Panc1 (cell line): ENCODE measurements around the gene FFAR3. TPM values are rescaled to one million over a fixed set of nuclear protein-coding genes. Genes with fewer than 3 reads are reported as not detected.

Experiments
- ATAC-seq: fragments of 200-7000 bp; cut with Tn5 transposase; 2 replicates; pipeline ENCODE4 v1.9.1; 2020; ENCODE audit warnings: mild to moderate bottlenecking, moderate library complexity
- BruUV-seq: library from RNA; stranded (reverse); fragments of 400-500 nt; replicated peaks from 2 replicates; lab custom pipeline; 2021; lab: Mats Ljungman, UMichigan
- CTCF ChIA-PET: fragments of 300-600 bp; sonication (Branson Sonifier 250); formaldehyde crosslinking; loops from one replicate; lab custom pipeline; 2022; ENCODE audit warnings: antibody characterized with exemption; lab: Charles Lee
- POLR2A ChIA-PET: fragments of 300-600 bp; sonication (Branson Sonifier 250); formaldehyde crosslinking; loops from one replicate; lab custom pipeline; 2022; ENCODE audit warnings: antibody characterized with exemption; lab: Charles Lee
- DNase-seq: peaks from one replicate; pipeline ENCODE4 v3.0.0-alpha.2; 2010; ENCODE audit warnings: low read depth, low spot score
- H3K27ac ChIP-seq: 2 replicates; pipeline ENCODE4 v1.5.1; 2011; ENCODE audit warnings: mild to moderate bottlenecking, low read length, inconsistent platforms
- H3K27me3 ChIP-seq: fragments of 200-500 bp; sonication (Bioruptor generic); 2 replicates; pipeline ENCODE4 v1.6.0; 2014; ENCODE audit warnings: low read length, inconsistent platforms; ENCODE audit not compliant: control insufficient read depth, insufficient read depth
- H3K36me3 ChIP-seq: fragments of 200-500 bp; sonication (Bioruptor generic); 2 replicates; pipeline ENCODE4 v1.5.1; 2014; ENCODE audit warnings: inconsistent platforms, mild to moderate bottlenecking, low read length, moderate library complexity; ENCODE audit not compliant: control insufficient read depth, insufficient read depth
- H3K4me1 ChIP-seq: 2 replicates; pipeline ENCODE4 v1.5.1; 2011; ENCODE audit warnings: inconsistent platforms, mild to moderate bottlenecking, low read length, moderate library complexity; ENCODE audit not compliant: control insufficient read depth, insufficient read depth
- H3K4me3 ChIP-seq, 2 experiments: 2 replicates each; pipeline ENCODE4 v1.5.1; 2011 to 2012; ENCODE audit warnings: low read depth in 2 of 2, low read length in 2 of 2, mild to moderate bottlenecking in 2 of 2, inconsistent platforms in 1 of 2, moderate library complexity in 1 of 2
- H3K9me3 ChIP-seq: fragments of 200-500 bp; sonication (Bioruptor generic); 2 replicates; pipeline ENCODE4 v1.5.1; 2014; ENCODE audit warnings: low read depth, mild to moderate bottlenecking, inconsistent platforms, low read length, moderate library complexity; ENCODE audit not compliant: control insufficient read depth, insufficient read depth
- CTCF ChIP-seq: fragments of 450-650 bp; IDR thresholded peaks from 2 replicates; pipeline ENCODE4 v1.5.1; 2017; ENCODE audit warnings: mild to moderate bottlenecking
- POLR2AphosphoS5 ChIP-seq: IDR thresholded peaks from 2 replicates; pipeline ENCODE4 v1.6.1; 2012; ENCODE audit warnings: mild to moderate bottlenecking, low read depth, low read length, moderate library complexity
- REST ChIP-seq, 2 experiments: IDR thresholded peaks; 2 replicates each; pipeline ENCODE4 v1.6.1; 2011 to 2012; ENCODE audit warnings: low read depth in 2 of 2, control low read depth in 1 of 2, low read length in 1 of 2, mild to moderate bottlenecking in 1 of 2, moderate library complexity in 1 of 2; ENCODE audit not compliant: insufficient read depth in 1 of 2
- SIN3A ChIP-seq: IDR thresholded peaks from 2 replicates; pipeline ENCODE4 v1.6.1; 2012; ENCODE audit warnings: low read depth, mild to moderate bottlenecking, low read length, moderate library complexity, borderline replicate concordance; ENCODE audit not compliant: insufficient read depth
- TCF7L2 ChIP-seq: IDR thresholded peaks from 2 replicates; pipeline ENCODE4 v1.6.1; 2011; ENCODE audit warnings: mild to moderate bottlenecking, low read depth, low read length, inconsistent platforms
- in situ Hi-C: cut with HindIII; loops from 2 replicates; pipeline ENCODE4 v1.10.0; 2016; ENCODE audit warnings: low sequenced_read_pairs, low pct_unique_long_range_greater_than_20kb
- intact Hi-C: fragments of 100-400 bp; cut with micrococcal nuclease; formaldehyde crosslinking; loops from one replicate; pipeline ENCODE4 v1.10.0; 2022; ENCODE audit not compliant: unreplicated experiment
- microRNA-seq: library from miRNA; unstranded; fragments of <30 nt; microRNA quantifications from one replicate; pipeline ENCODE4 v1.1.0, GENCODE V29; 2020; ENCODE audit not compliant: unreplicated experiment
- total RNA-seq: library from RNA; stranded (reverse); gene quantifications from one replicate; pipeline ENCODE4 v1.2.1, GENCODE V29; 2021; ENCODE audit not compliant: unreplicated experiment

Gene FFAR3
- total RNA-seq, 1 experiment from 2014 or later: not detected

- intact Hi-C loops (no loop called here), in situ Hi-C loops (no loop called here)
- Histone ChIP-seq H3K4me1 (no peaks in the 10 kb centered on the region), H3K36me3 (no peaks in the 10 kb centered on the region), H3K27me3 (peaks cover 25% of the 10 kb centered on the region; the same call in 1 of the 2 replicates), H3K9me3 (no peaks in the 10 kb centered on the region), H3K27ac (no peak overlapping the region), H3K4me3 (no peak overlapping the region)
- DNase-seq (no peak), ATAC-seq (no peak)
- BruUV-seq: no TSS peak
- TF ChIP-seq SIN3A: no peak
- TF ChIP-seq POLR2AphosphoS5: no peak
- no peak for TF ChIP-seq CTCF
- no peak for TF ChIP-seq REST (IDR thresholded peaks at IDR 0.05; ENCODE audit: insufficient read depth in 1 of 2, low read depth in 2 of 2, low read length in 1 of 2)
- TF ChIP-seq TCF7L2: no peak
- ChIA-PET CTCF (no interaction called here), POLR2A (no interaction called here)
Observed at GRCh38 chr19:35409191-35409590, 50.9 kb downstream of the FFAR3 start.

Small RNA genes lying within 50 kb of the gene (microRNA-seq; reads per million reads assigned to microRNA genes)
- not detected for gene MIR5196

Other genes starting within 250 kb of the FFAR3 start
- not detected for gene FXYD3, start 242.6 kb upstream of the FFAR3 start, total RNA-seq
- gene LGI4, start 223.4 kb upstream of the FFAR3 start, total RNA-seq: 0.18 TPM
- gene FXYD1, start 219.6 kb upstream of the FFAR3 start, total RNA-seq: not detected
- gene FXYD7, start 215.2 kb upstream of the FFAR3 start, total RNA-seq: not detected
- gene FXYD5, start 203.7 kb upstream of the FFAR3 start, total RNA-seq: 33.6 TPM
- gene FAM187B, start 129.7 kb upstream of the FFAR3 start, total RNA-seq: not detected
- gene LSR, start 109.5 kb upstream of the FFAR3 start, total RNA-seq: 64.7 TPM
- 121 TPM for gene USF2, start 89.5 kb upstream of the FFAR3 start, total RNA-seq
- 0.31 TPM for gene HAMP, start 75.9 kb upstream of the FFAR3 start, total RNA-seq
- not detected for gene MAG, start 66.3 kb upstream of the FFAR3 start, total RNA-seq
- gene CD22, start 29.3 kb upstream of the FFAR3 start, total RNA-seq: 0.74 TPM
- not detected for gene FFAR1, start 10.6 kb upstream of the FFAR3 start, total RNA-seq
- gene GPR42, start 12.6 kb downstream of the FFAR3 start, total RNA-seq: not detected
- not detected for gene FFAR2, start 89.8 kb downstream of the FFAR3 start, total RNA-seq
- gene KRTDAP, start 132.0 kb downstream of the FFAR3 start, total RNA-seq: not detected
- 5.6 TPM for gene DMKN, start 155.2 kb downstream of the FFAR3 start, total RNA-seq
- gene SBSN, start 169.9 kb downstream of the FFAR3 start, total RNA-seq: 0.39 TPM
- gene GAPDHS, start 175.0 kb downstream of the FFAR3 start, total RNA-seq: not detected
- gene TMEM147, start 187.2 kb downstream of the FFAR3 start, total RNA-seq: 157 TPM
- not detected for gene ATP4A, start 205.2 kb downstream of the FFAR3 start, total RNA-seq
- not detected for gene PMIS2, start 227.7 kb downstream of the FFAR3 start, total RNA-seq